Endothelial cell of umbilical vein (primary cell): ENCODE data around the gene SNX24. TPM values are rescaled to one million over a fixed set of nuclear protein-coding genes. Genes with fewer than 3 reads are reported as not detected.

Experiments used
- BruUV-seq: library from RNA; stranded (reverse); fragments of 400-500 nt; replicated peaks from 2 replicates; lab custom pipeline; 2021; lab: Mats Ljungman, UMichigan
- CTCF ChIA-PET: fragments of 300-600, 350-600 bp; sonication (Branson Sonifier 250); formaldehyde crosslinking; loops from one replicate; lab custom pipeline; 2021; ENCODE audit warnings: antibody characterized with exemption, inconsistent platforms; lab: Charles Lee
- POLR2A ChIA-PET: fragments of 300-600, 350-600 bp; sonication (Branson Sonifier 250); formaldehyde crosslinking; loops from one replicate; lab custom pipeline; 2021; ENCODE audit warnings: antibody characterized with exemption, inconsistent platforms; lab: Charles Lee
- DNase-seq: peaks from one replicate; pipeline ENCODE4 v3.0.0-alpha.2; 2011; ENCODE audit warnings: low read depth, low spot score
- FAIRE-seq: peaks from 2 replicates; lab custom pipeline; 2011; peaks lifted over from hg19 to GRCh38; lab: Jason Lieb, UNC
- H2AFZ ChIP-seq: 2 replicates; pipeline ENCODE4 v1.6.0; 2012; ENCODE audit warnings: low read depth, low read length, control low read depth, inconsistent platforms
- H3K27ac ChIP-seq: 2 replicates; pipeline ENCODE4 v1.5.1; 2011; ENCODE audit warnings: low read depth, mild to moderate bottlenecking, control low read depth, low read length, moderate library complexity; ENCODE audit not compliant: insufficient read depth
- H3K27me3 ChIP-seq, 2 experiments: 2 replicates each; pipeline versions ENCODE4 v1.6.0 to v1.6.1; 2011; ENCODE audit warnings: low read length in 2 of 2, mixed read lengths in 1 of 2; ENCODE audit not compliant: control insufficient read depth in 2 of 2, insufficient read depth in 2 of 2
- H3K36me3 ChIP-seq, 2 experiments: 2 replicates in 1 of 2; 3 replicates in 1 of 2; pipeline ENCODE4 v1.5.1; 2011; ENCODE audit warnings: low read length in 2 of 2, mild to moderate bottlenecking in 1 of 2, moderate library complexity in 1 of 2; ENCODE audit not compliant: control insufficient read depth in 2 of 2, insufficient read depth in 2 of 2; ENCODE audit errors: extremely low read depth in 1 of 2
- H3K4me1 ChIP-seq: 3 replicates; pipeline ENCODE4 v1.5.1; 2011; ENCODE audit warnings: mild to moderate bottlenecking, low read length; ENCODE audit not compliant: control insufficient read depth, insufficient read depth; ENCODE audit errors: extremely low read depth
- H3K4me2 ChIP-seq: 2 replicates; pipeline ENCODE4 v1.6.1; 2011; ENCODE audit warnings: low read length, control low read depth, mixed read lengths; ENCODE audit not compliant: insufficient read depth
- H3K4me3 ChIP-seq, 3 experiments: fragments of 200-600 bp in 1 of 3; sonication (generic), shearing (Covaris generic) in 1 of 3; replicated peaks in 1 of 3; 2 replicates each; pipeline ENCODE4 v1.5.1; 2011 to 2016; ENCODE audit warnings: control low read depth in 3 of 3, low read length in 3 of 3, mild to moderate bottlenecking in 2 of 3, inconsistent platforms in 1 of 3, low read depth in 1 of 3, moderate library complexity in 1 of 3; ENCODE audit not compliant: insufficient read depth in 1 of 3
- H3K79me2 ChIP-seq: 2 replicates; pipeline ENCODE4 v1.6.0; 2012; ENCODE audit warnings: low read length, inconsistent platforms; ENCODE audit not compliant: control insufficient read depth, insufficient read depth
- H3K9ac ChIP-seq: replicated peaks from 2 replicates; pipeline ENCODE3; 2011; ENCODE audit warnings: low read length, control low read depth; ENCODE audit not compliant: insufficient read depth; ENCODE audit errors: extremely low read depth
- H3K9me1 ChIP-seq: replicated peaks from 3 replicates; pipeline ENCODE4 v1.6.0; 2011; ENCODE audit warnings: mild to moderate bottlenecking, low read length; ENCODE audit not compliant: control insufficient read depth, insufficient read depth; ENCODE audit errors: extremely low read depth
- H3K9me3 ChIP-seq: replicated peaks from 2 replicates; pipeline ENCODE4 v1.5.1; 2012; ENCODE audit warnings: low read length, inconsistent platforms; ENCODE audit not compliant: control insufficient read depth, insufficient read depth
- H4K20me1 ChIP-seq: replicated peaks from 2 replicates; pipeline ENCODE3; 2011; ENCODE audit warnings: mild to moderate bottlenecking, low read length; ENCODE audit not compliant: control insufficient read depth, insufficient read depth; ENCODE audit errors: extremely low read depth
- CTCF ChIP-seq, 2 donors: IDR thresholded peaks; 1 replicate in 1 of 2; 2 replicates in 1 of 2; pipeline ENCODE4 v1.5.1; 2011; ENCODE audit warnings: low read length in 2 of 2, mild to moderate bottlenecking in 2 of 2, moderate library complexity in 2 of 2, control low read depth in 1 of 2, inconsistent platforms in 1 of 2, low read depth in 1 of 2; ENCODE audit not compliant: insufficient read depth in 1 of 2; ENCODE audit errors: extremely low read depth in 1 of 2
- EZH2 ChIP-seq: IDR thresholded peaks from 2 replicates; pipeline ENCODE4 v1.6.1; 2012; ENCODE audit warnings: borderline replicate concordance, low read depth, mild to moderate bottlenecking, moderate library complexity, low read length, inconsistent platforms; ENCODE audit not compliant: severe bottlenecking
- FOS ChIP-seq: IDR thresholded peaks from 2 replicates; pipeline ENCODE4 v1.6.1; 2011; ENCODE audit warnings: mild to moderate bottlenecking, low read length, moderate library complexity, borderline replicate concordance; ENCODE audit not compliant: insufficient read depth
- GATA2 ChIP-seq: IDR thresholded peaks from 2 replicates; pipeline ENCODE4 v1.7.0; 2011; ENCODE audit warnings: low read depth, mild to moderate bottlenecking, moderate library complexity, mixed read lengths, low read length; ENCODE audit not compliant: insufficient read length, insufficient read depth
- JUN ChIP-seq: IDR thresholded peaks from 2 replicates; pipeline ENCODE4 v1.6.1; 2011; ENCODE audit warnings: borderline replicate concordance, low read depth; ENCODE audit not compliant: insufficient read length, insufficient read depth
- MAX ChIP-seq: IDR thresholded peaks from 2 replicates; pipeline ENCODE4 v1.6.1; 2011; ENCODE audit not compliant: insufficient read depth, insufficient read length
- MYC ChIP-seq: IDR thresholded peaks from one replicate; pipeline ENCODE4 v1.6.1; 2011; ENCODE audit warnings: mild to moderate bottlenecking, low read depth, low read length
- POLR2A ChIP-seq: IDR thresholded peaks from 2 replicates; pipeline ENCODE4 v1.6.1; 2012; ENCODE audit warnings: low read depth, mild to moderate bottlenecking, control low read depth, low read length
- POLR2AphosphoS5 ChIP-seq: IDR thresholded peaks from 2 replicates; pipeline ENCODE4 v1.6.1; 2012; ENCODE audit warnings: low read depth, mild to moderate bottlenecking, control low read depth, low read length, moderate library complexity; ENCODE audit not compliant: insufficient read depth
- dilution Hi-C: fragments of 300-500 bp; cut with MboI; formaldehyde crosslinking; loops from one replicate; pipeline ENCODE4 v1.15.0; 2019; ENCODE audit warnings: low sequenced_read_pairs; ENCODE audit not compliant: extremely low pct_ligation_motif_present
- intact Hi-C: fragments of 100-400 bp; cut with micrococcal nuclease; formaldehyde crosslinking; loops from one replicate; pipeline ENCODE4 v1.10.0; 2022
- polyA plus RNA-seq, 4 experiments: library from polyadenylated mRNA; depleted of rRNA in 3 of 4; stranded (reverse) in 3 of 4; unstranded in 1 of 4; fragments of >200 nt; gene quantifications; 2 replicates each; pipeline versions ENCODE4 v1.2.1 to v1.2.3, GENCODE V29; 2011 to 2012; ENCODE audit warnings: missing spikeins in 1 of 4
- total RNA-seq: library from RNA; stranded (reverse); gene quantifications from 2 replicates; pipeline ENCODE4 v1.2.3, GENCODE V29; 2021

SNX24 gene
- total and polyA plus RNA-seq, 2 donors (not counting 3 experiments of a cell fraction or from before 2014, with no cell fraction given): 2.9 to 14.9 TPM

GRCh38 chr5:122863721-122864120 lies 18.3 kb downstream of the SNX24 start:
- Histone ChIP-seq H4K20me1 (no peaks in the 10 kb centered on the region), H3K79me2 (no peaks in the 10 kb centered on the region), H3K27me3 (no peaks in the 10 kb centered on the region), H3K36me3 (no peaks in the 10 kb centered on the region), H2AFZ (no peak overlapping the region), H3K4me3 (no peak overlapping the region), H3K4me1 (peaks cover 3% of the 10 kb centered on the region), H3K9ac (no peak overlapping the region), H3K9me1 (no peaks in the 10 kb centered on the region), H3K4me2 (no peak overlapping the region), H3K9me3 (no peaks in the 10 kb centered on the region), H3K27ac (no peak overlapping the region)
- intact Hi-C loops: no loop called here
- TF ChIP-seq MAX (no peak), CTCF (IDR thresholded peaks at IDR 0.05; ENCODE audit: extremely low read depth in 1 of 2, insufficient read depth in 1 of 2, low read depth in 1 of 2, low read length in 2 of 2) (no peak), MYC (no peak), EZH2 (no peak), FOS (no peak), POLR2A (no peak), GATA2 (no peak), POLR2AphosphoS5 (no peak), JUN (no peak)
- FAIRE-seq: no peak
- CTCF ChIA-PET: no interaction called here
- dilution Hi-C loops: no loop called here
- BruUV-seq: no TSS peak
- POLR2A ChIA-PET: no interaction called here
- no peak for DNase-seq
